GM23338 (cell line): ENCODE data around the gene PMP22. TPM values are rescaled to one million over a fixed set of nuclear protein-coding genes. Genes with fewer than 3 reads are reported as not detected.
A peak's percentile ranks its signal among the peaks of the same experiment; 100 is the strongest.

ENCODE experiments used
- ATAC-seq: fragments of 200-7000 bp; cut with Tn5 transposase; 3 replicates; pipeline ENCODE4 v1.9.1; 2020
- DNase-seq: peaks from one replicate; pipeline ENCODE4 v3.0.0-alpha.2; 2015; ENCODE audit warnings: low spot score
- H2AFZ ChIP-seq: fragments of 200-600 bp; sonication (generic); 2 replicates; pipeline ENCODE4 v1.8.0; 2016; ENCODE audit warnings: antibody characterized with exemption, mild to moderate bottlenecking, moderate library complexity
- H3F3A ChIP-seq: fragments of 200-600 bp; sonication (generic); replicated peaks from 2 replicates; pipeline ENCODE4 v1.8.0; 2017; ENCODE audit warnings: antibody characterized with exemption, mixed run types, low read depth
- H3K27ac ChIP-seq: fragments of 200-600 bp; sonication (generic); 2 replicates; pipeline ENCODE4 v1.6.1; 2016; ENCODE audit warnings: low read depth
- H3K27me3 ChIP-seq: fragments of 200-600 bp; sonication (generic); 2 replicates; pipeline ENCODE4 v1.8.0; 2016; ENCODE audit warnings: mild to moderate bottlenecking, mixed run types, moderate library complexity; ENCODE audit not compliant: insufficient read depth
- H3K36me3 ChIP-seq: fragments of 200-600 bp; sonication (generic); 2 replicates; pipeline ENCODE4 v1.8.0; 2016; ENCODE audit warnings: mild to moderate bottlenecking; ENCODE audit not compliant: insufficient read depth
- H3K4me1 ChIP-seq: fragments of 200-600 bp; sonication (generic); 2 replicates; pipeline ENCODE4 v1.8.0; 2016; ENCODE audit warnings: mild to moderate bottlenecking, moderate library complexity; ENCODE audit not compliant: insufficient read depth
- H3K4me2 ChIP-seq: fragments of 200-600 bp; sonication (generic); 2 replicates; pipeline ENCODE4 v1.7.1; 2017; ENCODE audit warnings: mixed run types
- H3K4me3 ChIP-seq: fragments of 200-600 bp; sonication (generic); 2 replicates; pipeline ENCODE4 v1.6.1; 2016; ENCODE audit warnings: mixed run types
- H3K79me2 ChIP-seq: fragments of 200-600 bp; sonication (generic); replicated peaks from 2 replicates; pipeline ENCODE4 v1.8.0; 2017; ENCODE audit warnings: mild to moderate bottlenecking; ENCODE audit not compliant: insufficient read depth
- H3K9me2 ChIP-seq: fragments of 200-600 bp; sonication (generic); 2 replicates; pipeline ENCODE4 v1.8.0; 2017; ENCODE audit not compliant: insufficient read depth
- H4K20me1 ChIP-seq: fragments of 200-600 bp; sonication (generic); replicated peaks from 2 replicates; pipeline ENCODE4 v1.8.0; 2017; ENCODE audit warnings: mild to moderate bottlenecking; ENCODE audit not compliant: insufficient read depth
- H3K27ac Mint-ChIP-seq: 2 replicates; pipeline ENCODE4 v1.8.0; 2020; ENCODE audit warnings: inconsistent platforms, mild to moderate bottlenecking, moderate library complexity, mixed read lengths
- H3K27me3 Mint-ChIP-seq: 3 replicates; pipeline ENCODE4 v1.8.0; 2022; ENCODE audit warnings: low read depth, mild to moderate bottlenecking, moderate library complexity, mixed read lengths, inconsistent platforms; ENCODE audit not compliant: insufficient read depth, poor library complexity
- H3K36me3 Mint-ChIP-seq: 3 replicates; pipeline ENCODE4 v1.8.0; 2021; ENCODE audit warnings: low read depth, mild to moderate bottlenecking, inconsistent platforms, moderate library complexity, mixed read lengths
- H3K4me1 Mint-ChIP-seq: 3 replicates; pipeline ENCODE4 v1.8.0; 2020; ENCODE audit warnings: mild to moderate bottlenecking, inconsistent platforms, mixed read lengths
- H3K4me3 Mint-ChIP-seq: 3 replicates; pipeline ENCODE4 v1.8.0; 2021; ENCODE audit warnings: moderate library complexity, mild to moderate bottlenecking, inconsistent platforms, mixed read lengths
- H3K9me3 Mint-ChIP-seq: 3 replicates; pipeline ENCODE4 v1.8.0; 2020; ENCODE audit warnings: moderate library complexity, mild to moderate bottlenecking, inconsistent platforms, mixed read lengths
- CTCF ChIP-seq, 2 experiments: fragments of 200-600 bp in 1 of 2; sonication (generic) in 1 of 2; conservative IDR thresholded peaks; 2 replicates each; pipeline versions ENCODE4 v1.5.1 to v1.6.1; 2016 to 2017; ENCODE audit warnings: antibody characterized with exemption in 2 of 2, low read depth in 2 of 2, mild to moderate bottlenecking in 2 of 2, moderate library complexity in 1 of 2
- ETS1 ChIP-seq: IDR thresholded peaks from 2 replicates; pipeline ENCODE4 v1.6.1; 2016; ENCODE audit warnings: antibody characterized with exemption
- EZH2phosphoT487 ChIP-seq: fragments of 200-600 bp; sonication (generic); IDR thresholded peaks from one replicate; pipeline ENCODE4 v1.8.1; 2018; ENCODE audit warnings: antibody characterized with exemption; ENCODE audit not compliant: unreplicated experiment
- JUNB ChIP-seq: IDR thresholded peaks from one replicate; pipeline ENCODE4 v1.6.1; 2016; ENCODE audit warnings: antibody characterized with exemption; ENCODE audit not compliant: unreplicated experiment
- NANOG ChIP-seq: IDR thresholded peaks from 2 replicates; pipeline ENCODE4 v1.6.1; 2016; ENCODE audit warnings: antibody characterized with exemption, borderline replicate concordance
- STAT1 ChIP-seq: IDR thresholded peaks from one replicate; pipeline ENCODE4 v1.6.1; 2016; ENCODE audit warnings: antibody characterized with exemption; ENCODE audit not compliant: unreplicated experiment
- ZNF462 ChIP-seq: fragments of 250-450 bp; sonication (Bioruptor Pico); IDR thresholded peaks from 2 replicates; pipeline ENCODE4 v1.5.0; 2020; ENCODE audit warnings: mild to moderate bottlenecking, moderate library complexity
- polyA plus RNA-seq: library from polyadenylated mRNA; unstranded; fragments of >200 nt; fragmentation: Nextera tagmentation; extraction: Ambion mirVana; gene quantifications from 2 replicates; pipeline ENCODE4 v1.2.1, GENCODE V29; 2016
- total RNA-seq: library from RNA; depleted of rRNA; stranded (reverse); fragments of >200 nt; shearing (Covaris generic); gene quantifications from 2 replicates; pipeline ENCODE4 v1.2.3, GENCODE V29; 2014

PMP22 gene
- total and polyA plus RNA-seq, 2 experiments from 2014 or later: 1.2 to 2.2 TPM

GRCh38 chr17:15213381-15214087, 51.6 kb downstream of the PMP22 start:
- peak; percentile 49 for ATAC-seq
- H3K27me3 ChIP-seq: no peaks in the 10 kb centered on the region
- H3K9me3 Mint-ChIP-seq: no peaks in the 10 kb centered on the region

DNA sequence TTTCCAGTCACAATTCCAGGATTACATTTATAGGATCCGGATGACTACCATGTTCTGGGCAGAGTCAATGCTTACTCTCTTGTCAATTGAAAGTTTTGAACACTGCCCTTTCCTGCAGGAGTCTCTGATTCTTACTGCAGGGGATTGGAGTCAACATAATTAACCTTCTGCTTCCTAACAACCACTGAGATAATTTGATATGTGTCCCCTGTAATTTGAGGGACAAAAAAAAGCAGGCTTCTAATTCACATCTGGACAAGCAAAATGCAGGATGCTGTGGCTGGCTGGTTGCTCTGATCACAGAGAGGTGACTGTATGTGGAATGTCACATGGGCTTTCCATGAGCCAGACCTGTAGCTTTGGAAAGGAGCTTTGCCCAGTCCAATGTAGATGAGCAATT, 54.9 kb downstream of the PMP22 start:
- Mint-ChIP-seq H3K9me3 (no peaks in the 10 kb centered on the region), H3K27ac (no peak overlapping the region), H3K4me3 (no peak overlapping the region), H3K4me1 (no peaks in the 10 kb centered on the region), H3K36me3 (no peaks in the 10 kb centered on the region), H3K27me3 (no peaks in the 10 kb centered on the region)
- no peaks in the 10 kb centered on the region for H4K20me1 ChIP-seq
- H3K4me1 ChIP-seq: no peaks in the 10 kb centered on the region
- H2AFZ ChIP-seq: no peak overlapping the region
- no peaks in the 10 kb centered on the region; the same call in 1 of the 2 replicates for H3K9me2 ChIP-seq
- H3K27me3 ChIP-seq: no peaks in the 10 kb centered on the region
- H3K4me3 ChIP-seq: no peak overlapping the region
- no peaks in the 10 kb centered on the region for H3F3A ChIP-seq
- H3K79me2 ChIP-seq: no peaks in the 10 kb centered on the region
- ATAC-seq (no peak), DNase-seq (no peak)
- H3K4me2 ChIP-seq: no peak overlapping the region
- no peak overlapping the region for H3K27ac ChIP-seq
- no peaks in the 10 kb centered on the region for H3K36me3 ChIP-seq
- TF ChIP-seq STAT1 (no peak), NANOG (no peak), ETS1 (no peak), ZNF462 (CRISPR knock-in tag) (no peak), EZH2phosphoT487 (no peak)

More at GRCh38 chr17:15213381-15214087, 51.6 kb downstream of the PMP22 start:
- Histone ChIP-seq H3K36me3 (no peaks in the 10 kb centered on the region), H3K4me3 (no peak overlapping the region), H3K79me2 (no peaks in the 10 kb centered on the region), H2AFZ (no peak overlapping the region; the same call in 1 of the 2 replicates), H3K4me2 (no peak overlapping the region), H4K20me1 (no peaks in the 10 kb centered on the region), H3K27ac (no peak overlapping the region), H3F3A (no peaks in the 10 kb centered on the region), H3K9me2 (no peaks in the 10 kb centered on the region), H3K4me1 (no peaks in the 10 kb centered on the region)
- H3K27me3 Mint-ChIP-seq: peaks cover 2% of the 10 kb centered on the region
- H3K27ac Mint-ChIP-seq: no peak overlapping the region
- no peak overlapping the region for H3K4me3 Mint-ChIP-seq
- TF ChIP-seq JUNB: no peak
- TF ChIP-seq CTCF (conservative IDR thresholded peaks at IDR 0.05; ENCODE audit: low read depth in 2 of 2): peak; percentile 52 to 85
- no peaks in the 10 kb centered on the region for H3K4me1 Mint-ChIP-seq
- peak; percentile 72 for DNase-seq
- no peaks in the 10 kb centered on the region for H3K36me3 Mint-ChIP-seq
